SU-DHL-6 (cell line): ENCODE data around the gene BPIFA3.

Experiments
- H2AFZ ChIP-seq: fragments of 200-600 bp; sonication (generic); 2 replicates; pipeline ENCODE4 v1.6.1; 2014; ENCODE audit warnings: low read depth, mild to moderate bottlenecking, moderate library complexity, mixed read lengths, antibody characterized with exemption, low read length; ENCODE audit not compliant: severe bottlenecking
- H3F3A ChIP-seq: fragments of 200-600 bp; shearing (Covaris generic); 2 replicates; pipeline ENCODE4 v1.6.0; 2016; ENCODE audit warnings: antibody characterized with exemption, mild to moderate bottlenecking; ENCODE audit not compliant: insufficient read depth
- H3K27ac ChIP-seq: fragments of 200-600 bp; sonication (generic); 2 replicates; pipeline ENCODE4 v1.5.1; 2016; ENCODE audit warnings: low read depth, mild to moderate bottlenecking, low read length, moderate library complexity, mixed read lengths
- H3K27me3 ChIP-seq: fragments of 200-600 bp; sonication (generic), shearing (Covaris generic); 2 replicates; pipeline ENCODE4 v1.6.0; 2014; ENCODE audit warnings: mild to moderate bottlenecking, low read length
- H3K36me3 ChIP-seq: fragments of 200-600 bp; sonication (generic); 2 replicates; pipeline ENCODE4 v1.6.1; 2014; ENCODE audit warnings: mild to moderate bottlenecking, low read length, mixed read lengths
- H3K4me2 ChIP-seq: fragments of 300-600, 200-600 bp; shearing (Covaris generic), sonication (generic); 2 replicates; pipeline ENCODE4 v1.6.0; 2014; ENCODE audit warnings: low read length, low read depth, mild to moderate bottlenecking; ENCODE audit not compliant: poor library complexity, severe bottlenecking
- H3K4me3 ChIP-seq: fragments of 200-600 bp; sonication (generic); 2 replicates; pipeline ENCODE4 v1.5.1; 2014; ENCODE audit warnings: antibody characterized with exemption, low read length, mild to moderate bottlenecking, mixed read lengths; ENCODE audit not compliant: insufficient read depth, poor library complexity, severe bottlenecking
- H3K79me2 ChIP-seq: fragments of 200-600 bp; sonication (generic); 2 replicates; pipeline ENCODE4 v1.6.1; 2014; ENCODE audit warnings: mild to moderate bottlenecking, low read length, moderate library complexity; ENCODE audit not compliant: insufficient read depth
- H3K9ac ChIP-seq: fragments of 200-600 bp; sonication (generic); 2 replicates; pipeline ENCODE4 v1.7.0; 2014; ENCODE audit warnings: mild to moderate bottlenecking, low read length
- H3K9me2 ChIP-seq: fragments of 200-600 bp; sonication (generic); replicated peaks from 2 replicates; pipeline ENCODE4 v1.6.1; 2014; ENCODE audit warnings: low read length; ENCODE audit not compliant: insufficient read depth
- H3K9me3 ChIP-seq: fragments of 200-600 bp; sonication (generic); 2 replicates; pipeline ENCODE4 v1.6.1; 2014; ENCODE audit warnings: low read length, mixed read lengths; ENCODE audit not compliant: insufficient read depth
- H4K20me1 ChIP-seq: fragments of 200-600 bp; sonication (generic); 2 replicates; pipeline ENCODE4 v1.6.1; 2014; ENCODE audit warnings: low read depth, mild to moderate bottlenecking, antibody characterized with exemption, low read length, moderate library complexity, mixed read lengths
- CTCF ChIP-seq: fragments of 200-600 bp; sonication (generic); IDR thresholded peaks from one replicate; pipeline ENCODE4 v1.5.1; 2017; ENCODE audit warnings: antibody characterized with exemption, mild to moderate bottlenecking, low read length, moderate library complexity; ENCODE audit not compliant: insufficient read depth, poor library complexity, severe bottlenecking
- EZH2phosphoT487 ChIP-seq: fragments of 200-600 bp; sonication (generic), shearing (Covaris generic); conservative IDR thresholded peaks from 2 replicates; pipeline ENCODE4 v1.6.1; 2018; ENCODE audit warnings: mild to moderate bottlenecking, antibody characterized with exemption, low read length, moderate library complexity, mixed read lengths

Gene BPIFA3

GRCh38 chr20:33251496-33251895 lies 34.3 kb downstream of the BPIFA3 start:
- H3K9ac ChIP-seq = no peak overlapping the region

GRCh38 chr20:33252460-33252859 lies 35.3 kb downstream of the BPIFA3 start:
- no peaks in the 10 kb centered on the region for H3F3A ChIP-seq
- no peak overlapping the region for H3K4me3 ChIP-seq
- no peak overlapping the region for H3K9ac ChIP-seq
- H3K9me2 ChIP-seq = no peaks in the 10 kb centered on the region
- H3K79me2 ChIP-seq = no peaks in the 10 kb centered on the region
- H3K27ac ChIP-seq = no peak overlapping the region
- H3K9me3 ChIP-seq = no peaks in the 10 kb centered on the region
- H3K27me3 ChIP-seq = no peaks in the 10 kb centered on the region
- H3K4me2 ChIP-seq = no peak overlapping the region
- H2AFZ ChIP-seq = no peak overlapping the region
- no peaks in the 10 kb centered on the region for H3K36me3 ChIP-seq
- H4K20me1 ChIP-seq = no peaks in the 10 kb centered on the region
- TF ChIP-seq EZH2phosphoT487 = no peak
- no peak for TF ChIP-seq CTCF

More at GRCh38 chr20:33251496-33251895, 34.3 kb downstream of the BPIFA3 start:
- no peaks in the 10 kb centered on the region for H3K9me3 ChIP-seq
- H2AFZ ChIP-seq = no peak overlapping the region
- H3K4me2 ChIP-seq = no peak overlapping the region
- H3K36me3 ChIP-seq = no peaks in the 10 kb centered on the region
- H3K79me2 ChIP-seq = no peaks in the 10 kb centered on the region
- no peak overlapping the region for H3K4me3 ChIP-seq
- TF ChIP-seq EZH2phosphoT487 = no peak
- TF ChIP-seq CTCF = no peak
- no peaks in the 10 kb centered on the region for H3F3A ChIP-seq
- H3K27ac ChIP-seq = no peak overlapping the region
- no peaks in the 10 kb centered on the region for H4K20me1 ChIP-seq
- no peaks in the 10 kb centered on the region for H3K27me3 ChIP-seq
- H3K9me2 ChIP-seq = no peaks in the 10 kb centered on the region

GRCh38 chr20:33255005-33255404 lies 37.9 kb downstream of the BPIFA3 start:
- Histone ChIP-seq H3K27me3 (no peaks in the 10 kb centered on the region), H3K4me2 (no peak overlapping the region), H3K9ac (no peak overlapping the region), H3K9me3 (no peaks in the 10 kb centered on the region), H4K20me1 (no peaks in the 10 kb centered on the region), H3K4me3 (no peak overlapping the region), H3K27ac (no peak overlapping the region), H3K79me2 (no peaks in the 10 kb centered on the region), H3K36me3 (no peaks in the 10 kb centered on the region), H3K9me2 (no peaks in the 10 kb centered on the region), H3F3A (no peaks in the 10 kb centered on the region), H2AFZ (no peak overlapping the region)
- TF ChIP-seq EZH2phosphoT487 (no peak), CTCF (no peak)
